T-helper 2 cell treated with Interferon-gamma antibody and Interleukin-4, amounts not matched to agents 5 μg/mL and 100 μg/mL, for 36 hours (primary cell): ENCODE data around the gene STK25.
A peak's percentile ranks its signal among the peaks of the same experiment; 100 is the strongest.

ENCODE experiments used
- DNase-seq: peaks from one replicate; pipeline ENCODE4 v3.0.0; 2021; ENCODE audit warnings: low spot score
- H3K27ac Mint-ChIP-seq: one replicate; pipeline ENCODE4 v1.8.0; 2021; ENCODE audit warnings: mild to moderate bottlenecking, mixed read lengths
- H3K27me3 Mint-ChIP-seq: one replicate; pipeline ENCODE4 v1.8.0; 2021; ENCODE audit warnings: low read depth, mixed read lengths
- H3K36me3 Mint-ChIP-seq: one replicate; pipeline ENCODE4 v1.8.0; 2021; ENCODE audit warnings: low read depth, mixed read lengths
- H3K4me1 Mint-ChIP-seq: one replicate; pipeline ENCODE4 v1.8.0; 2021; ENCODE audit warnings: low read depth, mixed read lengths
- H3K4me3 Mint-ChIP-seq: one replicate; pipeline ENCODE4 v1.8.0; 2022; ENCODE audit warnings: mild to moderate bottlenecking, moderate library complexity, mixed read lengths
- H3K9me3 Mint-ChIP-seq: one replicate; pipeline ENCODE4 v1.8.0; 2021; ENCODE audit warnings: mixed read lengths

STK25 gene

DNA sequence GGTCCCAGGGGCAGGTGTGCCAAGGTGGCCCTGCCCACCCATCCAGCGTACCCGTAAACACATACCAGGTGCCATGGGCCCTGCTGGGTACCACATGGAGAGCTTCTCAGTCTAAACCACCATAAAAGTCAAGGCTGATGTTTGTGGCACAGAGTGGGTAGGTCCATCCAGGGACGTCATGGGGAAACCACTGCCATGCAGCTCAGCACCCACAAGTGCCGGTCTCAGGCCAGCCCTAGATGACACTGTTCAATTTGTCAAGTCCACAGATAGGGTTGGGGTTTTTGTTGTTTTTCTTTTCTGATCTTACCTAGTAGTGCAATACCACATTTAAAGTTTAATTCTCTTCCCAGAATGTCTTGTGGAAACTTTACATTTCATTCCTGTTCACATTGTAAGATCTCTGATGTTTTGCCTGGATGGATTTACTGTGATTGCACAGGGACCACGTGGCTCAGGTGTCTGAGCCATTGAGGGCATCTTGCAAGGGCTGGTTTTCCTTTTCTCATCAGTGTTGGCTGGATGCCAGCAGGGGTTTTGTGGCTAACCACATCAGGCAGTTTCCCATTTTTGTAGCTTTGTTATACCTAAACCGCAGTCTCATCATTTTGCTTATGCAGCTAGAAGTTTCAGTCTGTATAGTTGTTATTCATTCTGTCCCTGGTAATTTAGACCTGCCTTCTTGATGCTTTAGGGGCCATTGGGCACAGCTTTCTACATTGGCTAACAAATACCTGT, 64.7 kb downstream of the STK25 start:
- H3K27me3 Mint-ChIP-seq, result peaks cover 29% of the 10 kb centered on the region
- no peaks in the 10 kb centered on the region for H3K9me3 Mint-ChIP-seq
- H3K4me1 Mint-ChIP-seq, result peaks cover 29% of the 10 kb centered on the region
- H3K36me3 Mint-ChIP-seq, result peaks cover 18% of the 10 kb centered on the region
- DNase-seq, result peak; percentile 91
- H3K27ac Mint-ChIP-seq, result peak overlapping the region; percentile 55
- H3K4me3 Mint-ChIP-seq, result peak overlapping the region; percentile 52
